NCI-H774 (cell line): ENCODE results near the gene UCK1.

ENCODE experiments used
- DNase-seq: peaks from one replicate; lab custom pipeline; 2025; lab: John Stamatoyannopoulos, UW

The UCK1 gene

DNA sequence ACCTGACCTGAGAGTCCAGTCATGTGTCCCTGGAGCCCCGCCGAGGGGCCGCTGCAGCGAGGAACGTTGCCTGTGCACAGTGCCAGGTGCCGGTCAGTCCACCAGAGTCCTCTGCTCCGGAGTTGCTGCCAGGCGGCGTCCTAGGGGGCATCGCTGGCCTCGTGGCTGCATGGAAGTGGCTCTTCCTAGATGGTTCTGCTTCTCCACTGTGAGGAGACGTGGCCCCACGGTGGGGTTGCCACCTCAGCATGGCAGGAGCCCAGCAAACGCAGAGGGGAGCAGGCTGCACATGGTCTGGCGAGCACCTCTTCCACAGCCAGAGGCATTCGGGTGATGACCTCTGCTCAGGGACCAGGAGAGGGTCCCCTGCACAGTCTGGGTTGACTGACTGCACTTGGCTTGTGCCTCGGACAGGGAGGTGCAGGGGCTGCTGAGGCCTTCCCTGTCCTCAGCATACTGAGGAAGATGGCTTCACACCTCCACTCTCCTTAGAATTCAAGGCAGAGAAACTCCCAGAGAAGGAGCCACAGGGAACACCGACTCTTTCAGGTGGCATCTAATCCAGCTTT is 54.2 kb downstream of the UCK1 start:
- DNase-seq, result no peak

DNA sequence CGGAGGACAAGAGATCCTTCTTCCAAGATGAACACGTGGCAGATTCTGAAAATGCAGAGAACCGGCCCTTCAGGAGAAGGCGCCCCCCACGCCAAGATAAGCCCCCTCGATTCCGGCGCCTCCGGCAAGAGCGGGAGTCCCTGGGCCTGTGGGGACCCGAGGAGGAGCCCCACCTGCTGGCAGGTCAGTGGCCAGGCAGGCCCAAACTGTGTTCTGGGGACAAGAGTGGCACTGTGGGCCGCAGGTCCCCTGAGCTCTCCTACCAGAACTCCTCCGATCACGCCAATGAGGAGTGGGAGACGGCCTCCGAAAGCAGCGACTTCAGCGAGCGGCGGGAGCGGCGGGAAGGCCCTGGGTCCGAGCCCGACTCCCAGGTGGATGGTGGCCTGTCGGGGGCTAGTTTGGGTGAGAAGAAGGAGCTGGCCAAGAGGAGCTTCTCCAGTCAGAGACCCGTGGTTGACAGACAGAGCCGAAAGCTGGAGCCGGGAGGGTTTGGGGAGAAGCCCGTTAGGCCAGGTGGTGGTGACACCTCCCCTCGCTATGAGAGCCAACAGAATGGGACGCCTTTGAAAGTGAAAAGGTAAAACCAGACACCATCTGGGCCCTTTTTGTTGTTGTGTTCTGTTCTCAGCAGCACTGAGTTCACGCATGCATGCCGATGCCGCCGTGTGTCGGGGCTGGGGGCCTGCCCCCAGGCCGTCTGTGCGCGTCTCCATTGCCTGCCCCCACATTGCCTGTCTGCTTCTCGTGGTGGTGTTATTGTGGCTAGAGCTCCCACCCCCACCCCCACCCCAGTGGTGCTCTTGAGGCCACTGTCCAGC is 54.9 kb downstream of the UCK1 start:
- no peak for DNase-seq

DNA sequence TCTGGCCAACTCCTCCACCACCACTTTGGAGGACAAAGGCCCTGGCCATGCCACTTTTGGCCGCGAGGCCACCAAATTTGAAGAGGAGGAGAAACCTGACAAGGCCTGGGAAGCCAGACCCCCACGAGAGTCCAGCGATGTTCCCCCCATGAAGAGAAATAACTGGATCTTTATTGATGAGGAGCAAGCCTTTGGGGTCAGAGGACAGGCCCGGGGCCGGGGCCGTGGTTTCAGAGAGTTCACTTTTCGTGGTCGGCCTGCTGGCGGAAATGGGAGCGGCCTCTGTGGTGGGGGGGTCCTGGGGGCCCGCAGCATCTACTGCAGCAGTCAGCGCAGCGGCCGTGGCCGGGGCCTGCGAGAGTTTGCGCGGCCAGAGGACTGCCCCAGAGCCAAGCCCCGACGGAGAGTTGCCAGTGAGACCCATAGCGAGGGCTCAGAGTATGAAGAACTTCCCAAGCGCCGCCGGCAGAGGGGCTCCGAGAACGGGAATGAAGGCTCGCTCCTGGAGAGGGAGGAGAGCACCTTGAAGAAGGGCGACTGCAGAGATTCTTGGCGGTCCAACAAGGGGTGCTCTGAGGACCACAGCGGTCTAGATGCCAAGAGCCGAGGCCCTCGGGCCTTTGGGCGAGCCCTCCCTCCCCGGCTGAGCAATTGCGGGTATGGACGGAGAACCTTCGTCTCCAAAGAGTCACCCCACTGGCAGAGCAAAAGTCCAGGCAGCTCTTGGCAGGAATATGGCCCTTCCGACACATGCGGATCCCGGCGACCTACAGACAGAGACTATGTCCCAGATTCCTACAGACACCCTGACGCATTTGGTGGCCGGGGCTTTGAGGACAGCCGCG is 55.7 kb downstream of the UCK1 start:
- DNase-seq, result no peak

DNA sequence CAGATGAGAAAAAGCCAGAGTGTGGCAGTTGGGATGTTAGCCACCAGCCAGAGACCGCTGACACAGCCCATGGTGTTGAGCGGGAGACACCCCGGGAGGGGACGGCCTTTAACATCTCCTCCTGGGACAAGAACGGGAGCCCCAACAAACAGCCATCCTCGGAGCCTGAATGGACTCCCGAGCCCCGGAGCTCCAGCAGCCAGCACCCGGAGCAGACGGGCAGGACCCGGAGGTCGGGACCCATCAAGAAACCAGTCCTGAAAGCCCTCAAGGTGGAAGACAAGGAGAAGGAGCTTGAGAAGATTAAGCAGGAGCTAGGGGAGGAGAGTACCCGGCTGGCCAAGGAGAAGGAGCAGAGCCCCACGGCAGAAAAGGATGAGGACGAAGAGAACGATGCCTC is 56.4 kb downstream of the UCK1 start:
- no peak for DNase-seq

DNA sequence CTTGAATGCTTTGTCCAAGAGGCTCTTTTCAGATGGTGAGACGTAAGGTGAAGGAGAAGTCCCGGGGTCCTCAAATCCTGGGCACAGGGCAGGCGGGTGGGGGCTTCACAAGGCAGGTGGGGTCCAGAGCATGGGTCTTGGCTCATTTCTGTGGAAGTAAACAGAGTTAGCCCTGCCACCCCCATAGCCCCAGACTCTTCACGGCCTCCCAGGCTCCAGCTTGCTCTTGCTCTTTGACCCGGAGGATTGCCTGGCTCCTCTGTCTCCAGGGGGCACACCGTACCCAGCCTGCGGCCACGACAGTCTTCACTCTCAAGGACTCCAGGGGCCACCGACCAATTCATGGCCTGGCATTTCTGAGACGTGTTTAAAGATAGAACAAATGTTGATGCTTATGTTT is 57.2 kb downstream of the UCK1 start:
- no peak for DNase-seq
